K562 (cell line): ENCODE measurements around the gene SDE2. TPM values are rescaled to one million over a fixed set of nuclear protein-coding genes. Genes with fewer than 3 reads are reported as not detected.

ENCODE experiments used
- polyA plus RNA-seq, 8 experiments: library from polyadenylated mRNA; depleted of rRNA in 4 of 8; stranded (reverse) in 5 of 8; unstranded in 3 of 8; fragments of >200 nt; fragmentation: Nextera tagmentation in 2 of 8; fragmentation: Illumina TruSeq in 1 of 8; extraction: Ambion mirVana in 2 of 8; extraction: Trizol in 1 of 8; gene quantifications; 2 replicates each; pipeline versions ENCODE4 v1.2.1 to v1.2.3, GENCODE V29; 2011 to 2014; ENCODE audit warnings: inconsistent platforms in 1 of 8, missing spikeins in 1 of 8
- total RNA-seq, 7 experiments: library from RNA; depleted of rRNA in 6 of 7; stranded (reverse); fragments of >200 nt in 6 of 7; fragmentation: Illumina TruSeq in 2 of 7; extraction: Trizol in 2 of 7; gene quantifications; 2 replicates each; pipeline versions ENCODE4 v1.2.1 to v1.2.3, GENCODE V29; 2011 to 2021; ENCODE audit warnings: low replicate concordance in 1 of 7
- TF ChIP-seq, protein P1 (sequence below): fragments of 450-650 bp; IDR thresholded peaks from 2 replicates; pipeline ENCODE4 v1.6.1; 2016; ENCODE audit warnings: mild to moderate bottlenecking, moderate library complexity

SDE2 gene
- total and polyA plus RNA-seq, 9 of the 15 experiments (the other 6 are each of a cell fraction or from before 2014, with no cell fraction given), result 14.3 to 62.3 (median 46.0) TPM

DNA sequence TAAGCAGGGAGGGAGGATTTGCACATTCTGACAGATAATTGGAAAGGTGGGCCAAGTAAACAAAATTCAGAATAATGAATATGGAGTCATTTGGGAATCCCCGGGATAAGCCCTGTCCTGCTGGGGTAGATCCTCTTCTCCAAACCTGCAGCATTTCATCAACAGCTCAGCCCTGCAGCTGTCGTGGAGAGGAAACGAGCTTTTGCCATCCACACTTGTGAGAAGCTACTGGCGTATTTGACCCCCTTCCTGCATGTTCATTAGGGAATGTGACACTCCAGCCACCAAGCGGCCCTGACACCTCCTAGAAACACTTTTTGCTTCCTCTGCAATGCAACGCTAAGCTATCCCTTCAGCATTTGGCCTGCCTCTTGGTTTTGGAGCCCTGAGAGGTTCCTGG is 50.1 kb downstream of the SDE2 start (continued):
- TF ChIP-seq, protein P1, sequence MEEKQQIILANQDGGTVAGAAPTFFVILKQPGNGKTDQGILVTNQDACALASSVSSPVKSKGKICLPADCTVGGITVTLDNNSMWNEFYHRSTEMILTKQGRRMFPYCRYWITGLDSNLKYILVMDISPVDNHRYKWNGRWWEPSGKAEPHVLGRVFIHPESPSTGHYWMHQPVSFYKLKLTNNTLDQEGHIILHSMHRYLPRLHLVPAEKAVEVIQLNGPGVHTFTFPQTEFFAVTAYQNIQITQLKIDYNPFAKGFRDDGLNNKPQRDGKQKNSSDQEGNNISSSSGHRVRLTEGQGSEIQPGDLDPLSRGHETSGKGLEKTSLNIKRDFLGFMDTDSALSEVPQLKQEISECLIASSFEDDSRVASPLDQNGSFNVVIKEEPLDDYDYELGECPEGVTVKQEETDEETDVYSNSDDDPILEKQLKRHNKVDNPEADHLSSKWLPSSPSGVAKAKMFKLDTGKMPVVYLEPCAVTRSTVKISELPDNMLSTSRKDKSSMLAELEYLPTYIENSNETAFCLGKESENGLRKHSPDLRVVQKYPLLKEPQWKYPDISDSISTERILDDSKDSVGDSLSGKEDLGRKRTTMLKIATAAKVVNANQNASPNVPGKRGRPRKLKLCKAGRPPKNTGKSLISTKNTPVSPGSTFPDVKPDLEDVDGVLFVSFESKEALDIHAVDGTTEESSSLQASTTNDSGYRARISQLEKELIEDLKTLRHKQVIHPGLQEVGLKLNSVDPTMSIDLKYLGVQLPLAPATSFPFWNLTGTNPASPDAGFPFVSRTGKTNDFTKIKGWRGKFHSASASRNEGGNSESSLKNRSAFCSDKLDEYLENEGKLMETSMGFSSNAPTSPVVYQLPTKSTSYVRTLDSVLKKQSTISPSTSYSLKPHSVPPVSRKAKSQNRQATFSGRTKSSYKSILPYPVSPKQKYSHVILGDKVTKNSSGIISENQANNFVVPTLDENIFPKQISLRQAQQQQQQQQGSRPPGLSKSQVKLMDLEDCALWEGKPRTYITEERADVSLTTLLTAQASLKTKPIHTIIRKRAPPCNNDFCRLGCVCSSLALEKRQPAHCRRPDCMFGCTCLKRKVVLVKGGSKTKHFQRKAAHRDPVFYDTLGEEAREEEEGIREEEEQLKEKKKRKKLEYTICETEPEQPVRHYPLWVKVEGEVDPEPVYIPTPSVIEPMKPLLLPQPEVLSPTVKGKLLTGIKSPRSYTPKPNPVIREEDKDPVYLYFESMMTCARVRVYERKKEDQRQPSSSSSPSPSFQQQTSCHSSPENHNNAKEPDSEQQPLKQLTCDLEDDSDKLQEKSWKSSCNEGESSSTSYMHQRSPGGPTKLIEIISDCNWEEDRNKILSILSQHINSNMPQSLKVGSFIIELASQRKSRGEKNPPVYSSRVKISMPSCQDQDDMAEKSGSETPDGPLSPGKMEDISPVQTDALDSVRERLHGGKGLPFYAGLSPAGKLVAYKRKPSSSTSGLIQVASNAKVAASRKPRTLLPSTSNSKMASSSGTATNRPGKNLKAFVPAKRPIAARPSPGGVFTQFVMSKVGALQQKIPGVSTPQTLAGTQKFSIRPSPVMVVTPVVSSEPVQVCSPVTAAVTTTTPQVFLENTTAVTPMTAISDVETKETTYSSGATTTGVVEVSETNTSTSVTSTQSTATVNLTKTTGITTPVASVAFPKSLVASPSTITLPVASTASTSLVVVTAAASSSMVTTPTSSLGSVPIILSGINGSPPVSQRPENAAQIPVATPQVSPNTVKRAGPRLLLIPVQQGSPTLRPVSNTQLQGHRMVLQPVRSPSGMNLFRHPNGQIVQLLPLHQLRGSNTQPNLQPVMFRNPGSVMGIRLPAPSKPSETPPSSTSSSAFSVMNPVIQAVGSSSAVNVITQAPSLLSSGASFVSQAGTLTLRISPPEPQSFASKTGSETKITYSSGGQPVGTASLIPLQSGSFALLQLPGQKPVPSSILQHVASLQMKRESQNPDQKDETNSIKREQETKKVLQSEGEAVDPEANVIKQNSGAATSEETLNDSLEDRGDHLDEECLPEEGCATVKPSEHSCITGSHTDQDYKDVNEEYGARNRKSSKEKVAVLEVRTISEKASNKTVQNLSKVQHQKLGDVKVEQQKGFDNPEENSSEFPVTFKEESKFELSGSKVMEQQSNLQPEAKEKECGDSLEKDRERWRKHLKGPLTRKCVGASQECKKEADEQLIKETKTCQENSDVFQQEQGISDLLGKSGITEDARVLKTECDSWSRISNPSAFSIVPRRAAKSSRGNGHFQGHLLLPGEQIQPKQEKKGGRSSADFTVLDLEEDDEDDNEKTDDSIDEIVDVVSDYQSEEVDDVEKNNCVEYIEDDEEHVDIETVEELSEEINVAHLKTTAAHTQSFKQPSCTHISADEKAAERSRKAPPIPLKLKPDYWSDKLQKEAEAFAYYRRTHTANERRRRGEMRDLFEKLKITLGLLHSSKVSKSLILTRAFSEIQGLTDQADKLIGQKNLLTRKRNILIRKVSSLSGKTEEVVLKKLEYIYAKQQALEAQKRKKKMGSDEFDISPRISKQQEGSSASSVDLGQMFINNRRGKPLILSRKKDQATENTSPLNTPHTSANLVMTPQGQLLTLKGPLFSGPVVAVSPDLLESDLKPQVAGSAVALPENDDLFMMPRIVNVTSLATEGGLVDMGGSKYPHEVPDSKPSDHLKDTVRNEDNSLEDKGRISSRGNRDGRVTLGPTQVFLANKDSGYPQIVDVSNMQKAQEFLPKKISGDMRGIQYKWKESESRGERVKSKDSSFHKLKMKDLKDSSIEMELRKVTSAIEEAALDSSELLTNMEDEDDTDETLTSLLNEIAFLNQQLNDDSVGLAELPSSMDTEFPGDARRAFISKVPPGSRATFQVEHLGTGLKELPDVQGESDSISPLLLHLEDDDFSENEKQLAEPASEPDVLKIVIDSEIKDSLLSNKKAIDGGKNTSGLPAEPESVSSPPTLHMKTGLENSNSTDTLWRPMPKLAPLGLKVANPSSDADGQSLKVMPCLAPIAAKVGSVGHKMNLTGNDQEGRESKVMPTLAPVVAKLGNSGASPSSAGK, result no peak
